IMR-90 (cell line): Measurements from ENCODE around the gene CD46. TPM values are rescaled to one million over a fixed set of nuclear protein-coding genes. Genes with fewer than 3 reads are reported as not detected.
A peak's percentile ranks its signal among the peaks of the same experiment; 100 is the strongest.

Experiments used
- ATAC-seq: fragments of 200-7000 bp; cut with Tn5 transposase; 2 replicates; pipeline ENCODE4 v1.9.1; 2020; ENCODE audit warnings: low read depth, mild to moderate bottlenecking, moderate library complexity
- BruUV-seq: library from RNA; stranded (reverse); fragments of 400-500 nt; replicated peaks from 2 replicates; lab custom pipeline; 2021; lab: Mats Ljungman, UMichigan
- CTCF ChIA-PET: fragments of 300-600 bp; formaldehyde crosslinking; extraction: SDS; loops from one replicate; lab custom pipeline; 2021; ENCODE audit warnings: antibody characterized with exemption; lab: Yijun Ruan, JAX
- POLR2A ChIA-PET: fragments of 300-600 bp; sonication (Branson Sonifier 250); formaldehyde crosslinking; loops from one replicate; lab custom pipeline; 2022; ENCODE audit warnings: antibody characterized with exemption; ENCODE audit not compliant: unreplicated experiment; lab: Charles Lee
- DNase-seq: peaks from one replicate; pipeline ENCODE4 v3.0.0; 2013
- H2AFZ ChIP-seq: replicated peaks from 2 replicates; pipeline ENCODE3; 2013; ENCODE audit warnings: low read length, mild to moderate bottlenecking; ENCODE audit not compliant: poor library complexity
- H2AK5ac ChIP-seq: 2 replicates; pipeline ENCODE4 v1.6.1; 2013; ENCODE audit warnings: low read depth, low read length, inconsistent platforms
- H2AK9ac ChIP-seq: replicated peaks from 2 replicates; pipeline ENCODE3; 2013; ENCODE audit warnings: mild to moderate bottlenecking, low read depth, low read length, moderate library complexity; ENCODE audit not compliant: poor library complexity
- H2BK120ac ChIP-seq: 2 replicates; pipeline ENCODE4 v1.6.1; 2013; ENCODE audit warnings: low read depth, low read length, inconsistent platforms
- H2BK15ac ChIP-seq: 3 replicates; pipeline ENCODE4 v1.6.1; 2013; ENCODE audit warnings: low read depth, low read length, inconsistent platforms
- H2BK20ac ChIP-seq: 2 replicates; pipeline ENCODE4 v1.6.1; 2013; ENCODE audit warnings: low read depth, mild to moderate bottlenecking, inconsistent platforms, low read length, moderate library complexity
- H2BK5ac ChIP-seq: 2 replicates; pipeline ENCODE4 v1.6.1; 2013; ENCODE audit warnings: mild to moderate bottlenecking, low read depth, low read length, inconsistent platforms; ENCODE audit not compliant: poor library complexity, severe bottlenecking
- H3K14ac ChIP-seq: replicated peaks from 2 replicates; pipeline ENCODE4 v1.6.1; 2013; ENCODE audit warnings: low read depth, low read length, inconsistent platforms
- H3K18ac ChIP-seq: 2 replicates; pipeline ENCODE4 v1.6.1; 2013; ENCODE audit warnings: low read depth, low read length, control low read depth
- H3K23ac ChIP-seq: 2 replicates; pipeline ENCODE4 v1.6.1; 2013; ENCODE audit warnings: low read depth, low read length, inconsistent platforms
- H3K27ac ChIP-seq: 2 replicates; pipeline ENCODE4 v1.5.1; 2013; ENCODE audit warnings: mild to moderate bottlenecking, control low read depth, low read length; ENCODE audit not compliant: insufficient read depth
- H3K27me3 ChIP-seq: 2 replicates; pipeline ENCODE4 v1.6.1; 2013; ENCODE audit warnings: low read length; ENCODE audit not compliant: control insufficient read depth, insufficient read depth
- H3K36me3 ChIP-seq: 2 replicates; pipeline ENCODE4 v1.6.1; 2013; ENCODE audit warnings: low read length, mixed read lengths; ENCODE audit not compliant: control insufficient read depth, insufficient read depth
- H3K4ac ChIP-seq: 2 replicates; pipeline ENCODE4 v1.6.1; 2013; ENCODE audit warnings: low read depth, low read length, inconsistent platforms
- H3K4me1 ChIP-seq: 2 replicates; pipeline ENCODE4 v1.6.1; 2013; ENCODE audit warnings: low read length, mixed read lengths; ENCODE audit not compliant: control insufficient read depth, insufficient read depth
- H3K4me2 ChIP-seq: 2 replicates; pipeline ENCODE4 v1.6.1; 2013; ENCODE audit warnings: low read depth, mild to moderate bottlenecking, control low read depth, low read length, moderate library complexity
- H3K4me3 ChIP-seq: 2 replicates; pipeline ENCODE4 v1.5.1; 2013; ENCODE audit warnings: low read depth, mild to moderate bottlenecking, control low read depth, low read length, moderate library complexity; ENCODE audit not compliant: insufficient read depth
- H3K56ac ChIP-seq: 2 replicates; pipeline ENCODE4 v1.6.1; 2013; ENCODE audit warnings: low read length, inconsistent platforms; ENCODE audit not compliant: insufficient read depth; ENCODE audit errors: extremely low read depth
- H3K79me1 ChIP-seq, 2 experiments: 2 replicates each; pipeline ENCODE4 v1.6.1; 2013; ENCODE audit warnings: low read length in 2 of 2, inconsistent platforms in 1 of 2, low read depth in 1 of 2
- H3K9ac ChIP-seq: 2 replicates; pipeline ENCODE4 v1.6.1; 2013; ENCODE audit warnings: low read depth, low read length, control low read depth
- H3K9me1 ChIP-seq: 2 replicates; pipeline ENCODE4 v1.6.1; 2013; ENCODE audit warnings: low read length, inconsistent platforms; ENCODE audit not compliant: insufficient read depth
- H3K9me3 ChIP-seq: 2 replicates; pipeline ENCODE4 v1.6.1; 2013; ENCODE audit warnings: low read length; ENCODE audit not compliant: control insufficient read depth, insufficient read depth
- H4K20me1 ChIP-seq: 2 replicates; pipeline ENCODE4 v1.6.1; 2013; ENCODE audit warnings: low read length, inconsistent platforms; ENCODE audit not compliant: insufficient read depth
- H4K5ac ChIP-seq: 2 replicates; pipeline ENCODE4 v1.6.1; 2013; ENCODE audit warnings: mild to moderate bottlenecking, low read depth, low read length, control low read depth
- H4K8ac ChIP-seq, 2 experiments: 2 replicates each; pipeline ENCODE4 v1.6.1; 2013; ENCODE audit warnings: low read depth in 2 of 2, low read length in 2 of 2, control low read depth in 1 of 2, inconsistent platforms in 1 of 2
- H4K91ac ChIP-seq: 2 replicates; pipeline ENCODE4 v1.6.1; 2013; ENCODE audit warnings: low read depth, low read length, inconsistent platforms; ENCODE audit not compliant: insufficient read depth
- BHLHE40 ChIP-seq: fragments of 150-350 bp; IDR thresholded peaks from 2 replicates; pipeline ENCODE4 v1.6.1; 2016; ENCODE audit warnings: mild to moderate bottlenecking, low read depth, low read length
- CEBPB ChIP-seq: IDR thresholded peaks from 2 replicates; pipeline ENCODE4 v1.6.1; 2012; ENCODE audit warnings: low read depth, low read length, improper control_type of control experiment
- CHD1 ChIP-seq: IDR thresholded peaks from 2 replicates; pipeline ENCODE4 v1.6.1; 2012; ENCODE audit warnings: low read depth, low read length, improper control_type of control experiment
- CTCF ChIP-seq: conservative IDR thresholded peaks from 2 replicates; pipeline ENCODE4 v1.5.1; 2012; ENCODE audit warnings: mild to moderate bottlenecking, low read depth, low read length, improper control_type of control experiment
- FOS ChIP-seq: fragments of 150-350 bp; IDR thresholded peaks from 2 replicates; pipeline ENCODE4 v1.6.1; 2016; ENCODE audit warnings: low read depth, low read length
- MAFK ChIP-seq: IDR thresholded peaks from 2 replicates; pipeline ENCODE4 v1.6.1; 2012; ENCODE audit warnings: low read depth, low read length, improper control_type of control experiment
- MAZ ChIP-seq: IDR thresholded peaks from 2 replicates; pipeline ENCODE4 v1.6.1; 2012; ENCODE audit warnings: low read depth, mild to moderate bottlenecking, low read length, improper control_type of control experiment, moderate library complexity, borderline replicate concordance
- MXI1 ChIP-seq: IDR thresholded peaks from 2 replicates; pipeline ENCODE4 v1.6.1; 2012; ENCODE audit warnings: low read depth, mild to moderate bottlenecking, low read length, moderate library complexity, borderline replicate concordance
- NFE2L2 ChIP-seq: fragments of 150-350 bp; IDR thresholded peaks from 2 replicates; pipeline ENCODE4 v1.6.1; 2016; ENCODE audit warnings: low read depth, mild to moderate bottlenecking, low read length
- RAD21 ChIP-seq: IDR thresholded peaks from 2 replicates; pipeline ENCODE4 v1.6.1; 2012; ENCODE audit warnings: low read length, improper control_type of control experiment
- RCOR1 ChIP-seq: IDR thresholded peaks from 2 replicates; pipeline ENCODE4 v1.6.1; 2012; ENCODE audit warnings: mild to moderate bottlenecking, low read length, improper control_type of control experiment; ENCODE audit not compliant: insufficient replicate concordance
- SMC3 ChIP-seq: fragments of 150-350 bp; IDR thresholded peaks from 2 replicates; pipeline ENCODE4 v1.6.1; 2016; ENCODE audit warnings: low read depth, mild to moderate bottlenecking, antibody characterized with exemption, low read length, moderate library complexity
- USF2 ChIP-seq: fragments of 150-350 bp; IDR thresholded peaks from 2 replicates; pipeline ENCODE4 v1.6.1; 2017; ENCODE audit warnings: mild to moderate bottlenecking, antibody characterized with exemption, low read length, low read depth
- whole genome bisulfite sequencing, 2 experiments: methylation state at CpG; one replicate each; pipeline versions ENCODE4 v1.1.5 to v1.1.7; 2013; ENCODE audit warnings: missing lambda C conversion rate in 2 of 2; ENCODE audit not compliant: insufficient read length in 1 of 2; ENCODE audit errors: extremely low coverage in 2 of 2; 5-methylcytosine and 5-hydroxymethylcytosine counted together
- dilution Hi-C: fragments of 300-500 bp; cut with HindIII; formaldehyde crosslinking; loops from one replicate; pipeline ENCODE4 v1.14.3; 2018; ENCODE audit warnings: low sequenced_read_pairs; ENCODE audit not compliant: unreplicated experiment
- in situ Hi-C: fragments of 300-500 bp; cut with MboI; formaldehyde crosslinking; loops from 3 replicates; pipeline ENCODE4 v1.14.3; 2019; ENCODE audit warnings: low sequenced_read_pairs, inconsistent platforms, mixed read lengths
- intact Hi-C: fragments of 100-400 bp; cut with micrococcal nuclease; formaldehyde crosslinking; loops from 2 replicates; pipeline ENCODE4 v1.10.0; 2022
- polyA plus RNA-seq, 3 experiments: library from polyadenylated mRNA; depleted of rRNA; stranded (reverse); fragments of >200 nt; gene quantifications; 2 replicates each; pipeline ENCODE4 v1.2.3, GENCODE V29; 2012; ENCODE audit warnings: low replicate concordance in 1 of 3
- total RNA-seq: library from RNA; depleted of rRNA; stranded (reverse); fragments of >200 nt; gene quantifications from 2 replicates; pipeline ENCODE4 v1.2.3, GENCODE V29; 2012
- TF ChIP-seq, protein P1 (sequence below): fragments of 150-350 bp; IDR thresholded peaks from 2 replicates; pipeline ENCODE4 v1.6.1; 2016; ENCODE audit warnings: low read depth, mild to moderate bottlenecking, low read length, moderate library complexity, borderline replicate concordance

Gene CD46
- total and polyA plus RNA-seq, 2 of the 4 experiments (the other 2 are of a cell fraction), result 37.1 to 82.0 TPM

DNA sequence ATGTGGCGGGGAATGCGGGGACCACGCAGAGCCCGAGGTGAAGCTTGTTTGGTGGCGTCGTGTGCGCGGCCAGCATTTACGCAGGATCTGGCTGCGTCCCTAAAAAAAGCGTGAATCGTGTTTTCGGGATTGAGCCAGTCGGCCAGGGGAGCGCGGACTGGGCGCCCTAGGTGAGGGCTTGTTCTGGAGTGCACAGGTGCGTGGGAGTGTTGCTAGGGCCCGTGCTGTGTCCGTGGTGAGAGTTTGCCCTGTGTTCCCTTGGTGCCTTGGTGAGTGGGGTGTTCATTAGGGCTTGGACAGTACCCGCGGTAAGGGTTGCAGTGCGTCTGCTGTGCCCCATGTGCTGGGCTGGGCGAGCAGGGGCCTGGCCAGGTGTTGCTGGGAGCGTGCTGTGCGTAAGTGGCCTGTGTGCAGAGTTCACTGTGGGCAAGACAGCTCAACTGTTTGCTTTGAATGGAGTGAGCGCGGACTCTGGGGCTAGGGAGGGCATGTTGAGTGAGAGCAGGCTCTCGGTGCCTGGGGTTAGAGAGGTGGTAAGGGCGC is 673 bp downstream of the CD46 start (continued):
- no peak for TF ChIP-seq CEBPB

DNA sequence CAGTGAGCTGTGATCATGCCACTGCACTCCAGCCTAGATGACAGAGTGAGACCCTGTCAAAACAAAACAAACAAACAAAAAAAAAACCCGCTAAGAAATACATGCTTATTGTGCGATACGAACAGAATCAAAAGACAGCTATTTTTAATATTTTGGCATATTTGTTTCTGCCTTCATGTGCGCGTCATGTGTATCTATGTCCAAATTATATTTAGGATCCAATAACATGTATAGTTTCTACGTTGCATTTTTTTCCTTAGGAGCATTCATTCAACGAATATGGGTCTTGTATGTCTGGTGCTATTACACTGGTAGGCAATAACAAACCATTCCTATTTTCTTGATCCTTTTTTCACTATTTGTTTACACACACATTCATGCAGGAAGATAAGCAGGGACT is 1.8 kb downstream of the CD46 start:
- no peak overlapping the region for H2BK5ac ChIP-seq
- ATAC-seq (no peak), DNase-seq (no peak)
- H3K56ac ChIP-seq, result no peak overlapping the region
- ChIA-PET POLR2A (no interaction called here), CTCF (no interaction called here)
- H3K14ac ChIP-seq, result no peak overlapping the region
- H3K4me2 ChIP-seq, result peak overlapping the region; percentile 68; the same call in 1 of the 2 replicates
- H3K18ac ChIP-seq, result no peak overlapping the region
- peaks cover 21 to 46% of the 10 kb centered on the region in 2 experiments for H3K79me1 ChIP-seq
- H3K4me1 ChIP-seq, result peaks cover 4% of the 10 kb centered on the region; the same call in 1 of the 2 replicates
- H3K9ac ChIP-seq, result no peak overlapping the region
- no peak overlapping the region for H2AK5ac ChIP-seq
- no peak overlapping the region for H2BK120ac ChIP-seq
- H4K91ac ChIP-seq, result no peak overlapping the region
- no peaks in the 10 kb centered on the region for H3K27me3 ChIP-seq
- no peak overlapping the region for H4K5ac ChIP-seq
- in situ Hi-C loops (no loop called here), intact Hi-C loops (no loop called here), dilution Hi-C loops (no loop called here)
- no peak overlapping the region for H3K4ac ChIP-seq
- no peak overlapping the region for H2BK15ac ChIP-seq
- no peak overlapping the region for H2BK20ac ChIP-seq
- BruUV-seq, result no TSS peak
- H3K9me1 ChIP-seq, result peaks cover 3% of the 10 kb centered on the region; the same call in 1 of the 2 replicates
- peaks cover 37% of the 10 kb centered on the region for H4K20me1 ChIP-seq
- no peak overlapping the region for H3K27ac ChIP-seq
- no peak overlapping the region for H2AK9ac ChIP-seq
- H3K23ac ChIP-seq, result no peak overlapping the region
- H4K8ac ChIP-seq, result no peak overlapping the region
- no peaks in the 10 kb centered on the region for H3K9me3 ChIP-seq
- WGBS, 2 experiments, result no CpG with 5 or more reads among the region's 7 CpGs
- no peaks in the 10 kb centered on the region for H3K36me3 ChIP-seq
- H2AFZ ChIP-seq, result no peak overlapping the region
- H3K4me3 ChIP-seq, result no peak overlapping the region
- TF ChIP-seq MXI1 (no peak), RAD21 (no peak), FOS (no peak), MAFK (no peak), NFE2L2 (no peak), MAZ (no peak), CEBPB (no peak), SMC3 (no peak), RCOR1 (no peak), USF2 (no peak), BHLHE40 (no peak), CHD1 (no peak), CTCF (no peak)
- TF ChIP-seq, protein P1, sequence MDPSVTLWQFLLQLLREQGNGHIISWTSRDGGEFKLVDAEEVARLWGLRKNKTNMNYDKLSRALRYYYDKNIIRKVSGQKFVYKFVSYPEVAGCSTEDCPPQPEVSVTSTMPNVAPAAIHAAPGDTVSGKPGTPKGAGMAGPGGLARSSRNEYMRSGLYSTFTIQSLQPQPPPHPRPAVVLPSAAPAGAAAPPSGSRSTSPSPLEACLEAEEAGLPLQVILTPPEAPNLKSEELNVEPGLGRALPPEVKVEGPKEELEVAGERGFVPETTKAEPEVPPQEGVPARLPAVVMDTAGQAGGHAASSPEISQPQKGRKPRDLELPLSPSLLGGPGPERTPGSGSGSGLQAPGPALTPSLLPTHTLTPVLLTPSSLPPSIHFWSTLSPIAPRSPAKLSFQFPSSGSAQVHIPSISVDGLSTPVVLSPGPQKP, result no peak
